ENCODE measurements around the gene SVOPL. TPM values are rescaled to one million over a fixed set of nuclear protein-coding genes. Genes with fewer than 3 reads are reported as not detected.
A peak's percentile ranks its signal among the peaks of the same experiment; 100 is the strongest.

The SVOPL gene
- total RNA-seq, 2 donors from 2014 or later, result 0.58 to 0.62 TPM

DNA sequence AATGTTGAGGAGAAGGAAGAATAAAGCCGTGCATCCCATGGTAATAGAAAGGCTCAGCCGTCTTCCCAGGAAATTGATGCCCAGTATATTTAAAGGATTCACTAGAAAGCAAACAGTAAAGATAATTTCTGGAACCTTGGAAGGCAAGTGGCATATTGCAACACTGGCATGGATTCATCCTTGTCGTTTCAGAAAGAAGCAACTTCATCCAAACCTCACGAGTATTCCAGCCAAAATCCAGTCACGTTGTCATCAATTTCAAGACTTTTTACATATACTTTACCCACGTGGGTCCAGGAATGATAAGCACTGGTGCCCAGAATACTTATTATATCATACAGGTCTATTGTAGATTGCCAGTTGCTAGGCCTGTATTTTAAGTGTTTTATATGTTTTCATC lies 73.8 kb downstream of the SVOPL start:
- no peak for TF ChIP-seq CTCF (IDR thresholded peaks at IDR 0.05)
- intact Hi-C loops (cut with DNase I), result no loop called here
- H3K27ac ChIP-seq, result no peak overlapping the region
- no peaks in the 10 kb centered on the region for H3K36me3 ChIP-seq
- H3K27me3 ChIP-seq, result no peaks in the 10 kb centered on the region
- DNase-seq, result no peak
- no peak overlapping the region for H3K4me3 ChIP-seq
- no peaks in the 10 kb centered on the region for H3K4me1 ChIP-seq
- no peak overlapping the region for H3K9ac ChIP-seq (ENCODE audit: low read depth in 2 of 2, low read length in 2 of 2)
- H3K9me3 ChIP-seq, result no peaks in the 10 kb centered on the region

- no peak overlapping the region for H3K9ac ChIP-seq (ENCODE audit: low read depth in 2 of 2, low read length in 2 of 2)
- no peak for DNase-seq
- H3K4me3 ChIP-seq, result no peak overlapping the region
- no peak for TF ChIP-seq CTCF (IDR thresholded peaks at IDR 0.05)
- no peaks in the 10 kb centered on the region for H3K9me3 ChIP-seq
- no peaks in the 10 kb centered on the region for H3K27me3 ChIP-seq
- intact Hi-C loops (cut with DNase I), result no loop called here
- no peak overlapping the region for H3K27ac ChIP-seq
- no peaks in the 10 kb centered on the region for H3K36me3 ChIP-seq
- no peaks in the 10 kb centered on the region for H3K4me1 ChIP-seq
Measured at GRCh38 chr7:138626846-138627245, 74.3 kb downstream of the SVOPL start.

- no peaks in the 10 kb centered on the region for H3K27me3 ChIP-seq
- no peak overlapping the region for H3K27ac ChIP-seq
- no peaks in the 10 kb centered on the region for H3K4me1 ChIP-seq
- peak overlapping the region in 1 of 2 donors; percentile 12 for H3K9ac ChIP-seq (ENCODE audit: low read depth in 2 of 2, low read length in 2 of 2)
- no peak for DNase-seq
- intact Hi-C loops (cut with DNase I), result no loop called here
- no peaks in the 10 kb centered on the region for H3K36me3 ChIP-seq
- no peak overlapping the region for H3K4me3 ChIP-seq
- no peak for TF ChIP-seq CTCF (IDR thresholded peaks at IDR 0.05)
- H3K9me3 ChIP-seq, result no peaks in the 10 kb centered on the region
Measured at GRCh38 chr7:138625849-138626230, 75.3 kb downstream of the SVOPL start.

DNA sequence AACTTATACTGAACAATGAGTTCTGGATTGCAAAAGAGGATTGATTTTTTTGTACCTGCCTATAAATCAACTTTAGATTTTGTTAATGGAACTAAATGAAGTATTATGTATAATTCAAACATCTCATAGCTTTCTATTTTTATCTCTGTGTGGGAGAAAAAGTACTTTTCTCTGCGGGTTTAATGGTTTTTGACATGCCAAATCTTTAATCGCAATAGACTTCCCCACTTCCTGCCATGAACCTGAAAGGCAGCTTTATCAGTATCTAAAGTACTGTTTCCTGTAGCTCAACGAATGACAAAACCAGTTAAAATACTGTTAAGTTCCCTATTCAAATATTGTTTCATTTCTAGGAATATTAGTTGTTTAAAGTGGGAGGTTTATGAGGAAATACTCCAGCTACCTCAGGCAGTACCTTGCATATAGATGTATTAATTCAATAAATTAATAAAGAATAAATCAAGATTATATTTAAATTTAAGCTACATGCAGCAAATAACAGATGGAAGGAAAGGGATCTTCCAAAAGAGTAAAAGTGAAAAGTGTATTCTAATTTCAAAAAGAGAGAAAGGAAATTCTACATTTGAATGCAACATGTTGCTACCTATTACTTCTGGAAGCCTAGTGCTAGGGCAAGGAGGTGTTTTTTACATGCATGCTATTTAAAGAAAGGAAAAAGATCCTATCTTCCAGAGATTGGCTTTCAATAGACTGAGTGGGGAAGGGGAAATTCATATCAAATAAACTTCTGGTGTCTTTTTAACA lies 75.9 kb downstream of the SVOPL start:
- H3K9me3 ChIP-seq, result no peaks in the 10 kb centered on the region
- no peak overlapping the region for H3K27ac ChIP-seq
- DNase-seq, result no peak
- no peaks in the 10 kb centered on the region for H3K4me1 ChIP-seq
- intact Hi-C loops (cut with DNase I), result no loop called here
- no peak overlapping the region for H3K4me3 ChIP-seq
- no peak for TF ChIP-seq CTCF (IDR thresholded peaks at IDR 0.05)
- H3K36me3 ChIP-seq, result no peaks in the 10 kb centered on the region
- H3K27me3 ChIP-seq, result no peaks in the 10 kb centered on the region
- no peak overlapping the region for H3K9ac ChIP-seq (ENCODE audit: low read depth in 2 of 2, low read length in 2 of 2)

DNA sequence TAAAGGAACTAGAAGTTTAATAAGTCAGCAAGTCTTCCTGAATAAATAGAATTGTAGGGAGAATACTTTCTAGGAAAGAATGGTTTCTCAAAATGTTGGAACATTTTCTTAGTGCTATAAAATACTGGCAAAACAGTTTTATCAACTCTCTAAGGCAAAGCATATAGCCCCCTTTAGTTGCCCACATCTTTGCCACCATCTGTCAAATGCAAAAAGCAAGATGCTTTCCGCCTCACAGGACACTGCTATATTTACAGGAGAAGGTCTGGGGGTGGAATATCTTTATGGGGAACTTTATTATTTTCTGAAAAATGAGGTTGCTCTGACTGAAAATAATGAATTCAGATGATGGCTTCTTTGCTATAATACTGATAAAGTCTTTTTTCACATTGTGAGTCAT lies 78.3 kb downstream of the SVOPL start:
- Histone ChIP-seq H3K4me3 (no peak overlapping the region), H3K27me3 (no peaks in the 10 kb centered on the region), H3K36me3 (no peaks in the 10 kb centered on the region), H3K9me3 (no peaks in the 10 kb centered on the region), H3K9ac (ENCODE audit: low read depth in 2 of 2, low read length in 2 of 2) (no peak overlapping the region), H3K4me1 (no peaks in the 10 kb centered on the region), H3K27ac (no peak overlapping the region)
- intact Hi-C loops (cut with DNase I), result no loop called here
- no peak for TF ChIP-seq CTCF (IDR thresholded peaks at IDR 0.05)
- DNase-seq, result no peak

Data from colonic mucosa (tissue), 4 donors.